ENCODE measurements around the gene TIMP4.

GRCh38 chr3:12195231-12195630 is 36.5 kb upstream of the TIMP4 start:
- TF ChIP-seq POLR2AphosphoS5 (IDR thresholded peaks at IDR 0.05; ENCODE audit: low read depth, low read length) (no peak), POLR2A (IDR thresholded peaks at IDR 0.05; ENCODE audit: low read depth, low read length) (no peak), TAF1 (IDR thresholded peaks at IDR 0.05; ENCODE audit: low read depth, low read length) (no peak)

Data from GM12891 (cell line).